B cell (primary cell): ENCODE measurements around the gene MAP10. TPM values are rescaled to one million over a fixed set of nuclear protein-coding genes. Genes with fewer than 3 reads are reported as not detected.
"Not testable (repeated sequence)": the region's sequence is repeated elsewhere in the genome, so short reads cannot be mapped to it uniquely, and the experiment has no call there.

Experiments
- ATAC-seq: fragments of 200-7000 bp; cut with Tn5 transposase; one replicate; pipeline ENCODE4 v1.10.0; 2021; ENCODE audit warnings: low read depth, mild to moderate bottlenecking, moderate number of reproducible peaks, moderate library complexity
- CTCF ChIA-PET: fragments of 350-600 bp; sonication (Branson Sonifier 250); formaldehyde crosslinking; loops from one replicate; lab custom pipeline; 2021; ENCODE audit warnings: antibody characterized with exemption, inconsistent platforms; lab: Charles Lee
- POLR2A ChIA-PET: fragments of 350-600 bp; sonication (Branson Sonifier 250); formaldehyde crosslinking; loops from one replicate; lab custom pipeline; 2021; ENCODE audit warnings: antibody characterized with exemption; lab: Charles Lee
- DNase-seq: peaks from one replicate; pipeline ENCODE4 v3.0.0; 2013
- H2AFZ ChIP-seq: 2 replicates; pipeline ENCODE4 v1.6.1; 2012; ENCODE audit warnings: mild to moderate bottlenecking, low read depth, low read length; ENCODE audit not compliant: insufficient read depth, poor library complexity, severe bottlenecking
- H3K27ac ChIP-seq, 2 donors: 1 replicate in 1 of 2; 2 replicates in 1 of 2; pipeline ENCODE4 v1.5.1; 2012 to 2013; ENCODE audit warnings: low read length in 2 of 2, mild to moderate bottlenecking in 2 of 2, moderate library complexity in 1 of 2
- H3K27me3 ChIP-seq, 4 experiments: fragments of 200-600 bp in 1 of 4; sonication (generic) in 1 of 4; replicated peaks in 1 of 4; 1 replicate in 2 of 4; 2 replicates in 2 of 4; pipeline versions ENCODE4 v1.6.1 to v1.7.0; 2013 to 2016; ENCODE audit warnings: low read length in 3 of 4, mild to moderate bottlenecking in 2 of 4, mixed read lengths in 1 of 4, moderate library complexity in 1 of 4; ENCODE audit not compliant: insufficient read depth in 4 of 4, control insufficient read depth in 3 of 4; ENCODE audit errors: control extremely low read depth in 1 of 4
- H3K36me3 ChIP-seq, 2 experiments: replicated peaks in 1 of 2; 1 replicate in 1 of 2; 2 replicates in 1 of 2; pipeline versions ENCODE4 v1.6.1 to v1.7.1; 2013; ENCODE audit warnings: low read length in 1 of 2; ENCODE audit not compliant: insufficient read depth in 2 of 2, control insufficient read depth in 1 of 2; ENCODE audit errors: control extremely low read depth in 1 of 2, extremely low read depth in 1 of 2
- H3K4me1 ChIP-seq, 2 donors: fragments of 200-600 bp in 1 of 2; sonication (generic) in 1 of 2; 1 replicate in 1 of 2; 2 replicates in 1 of 2; pipeline versions ENCODE4 v1.5.1 to v1.6.1; 2013 to 2017; ENCODE audit warnings: low read length in 2 of 2; ENCODE audit not compliant: control insufficient read depth in 2 of 2, insufficient read depth in 2 of 2
- H3K4me2 ChIP-seq: replicated peaks from 2 replicates; pipeline ENCODE3; 2012; ENCODE audit warnings: mild to moderate bottlenecking, low read depth, low read length; ENCODE audit not compliant: poor library complexity, severe bottlenecking
- H3K4me3 ChIP-seq, 5 experiments: fragments of 200-600 bp in 1 of 5; sonication (generic) in 1 of 5; 1 replicate in 3 of 5; 2 replicates in 2 of 5; pipeline versions ENCODE4 v1.5.1 to v1.7.0; 2011 to 2016; ENCODE audit warnings: low read length in 4 of 5, mild to moderate bottlenecking in 4 of 5, low read depth in 2 of 5, control low read depth in 1 of 5, moderate library complexity in 1 of 5; ENCODE audit not compliant: insufficient read depth in 1 of 5; ENCODE audit errors: control extremely low read depth in 1 of 5, extremely low read depth in 1 of 5
- H3K79me2 ChIP-seq: fragments of 200-600 bp; sonication (generic); one replicate; pipeline ENCODE4 v1.6.0; 2016; ENCODE audit warnings: low read length; ENCODE audit not compliant: control insufficient read depth, insufficient read depth
- H3K9ac ChIP-seq: fragments of 200-600 bp; sonication (generic); 2 replicates; pipeline ENCODE4 v1.6.1; 2017; ENCODE audit warnings: mild to moderate bottlenecking, low read length, moderate library complexity
- H3K9me3 ChIP-seq, 3 donors: one replicate each; pipeline versions ENCODE4 v1.6.1 to v1.7.1; 2013; ENCODE audit warnings: low read length in 2 of 3; ENCODE audit not compliant: control insufficient read depth in 2 of 3, insufficient read depth in 1 of 3; ENCODE audit errors: control extremely low read depth in 1 of 3
- H4K20me1 ChIP-seq: 2 replicates; pipeline ENCODE4 v1.6.0; 2012; ENCODE audit warnings: mild to moderate bottlenecking, low read length; ENCODE audit not compliant: insufficient read depth, control insufficient read depth, poor library complexity, severe bottlenecking
- H3K27ac Mint-ChIP-seq: one replicate; pipeline ENCODE4 v1.8.0; 2021; ENCODE audit warnings: mixed read lengths
- H3K27me3 Mint-ChIP-seq: one replicate; pipeline ENCODE4 v1.8.0; 2021; ENCODE audit warnings: mixed read lengths
- H3K4me1 Mint-ChIP-seq: one replicate; pipeline ENCODE4 v1.8.0; 2021; ENCODE audit warnings: mixed read lengths
- H3K4me3 Mint-ChIP-seq: one replicate; pipeline ENCODE4 v1.8.0; 2021; ENCODE audit warnings: mixed read lengths
- H3K9me3 Mint-ChIP-seq: one replicate; pipeline ENCODE4 v1.8.0; 2022; ENCODE audit warnings: mixed read lengths; ENCODE audit not compliant: insufficient read depth
- EZH2 ChIP-seq: IDR thresholded peaks from 2 replicates; pipeline ENCODE4 v1.6.1; 2012; ENCODE audit warnings: borderline replicate concordance, low read depth, mild to moderate bottlenecking, moderate library complexity, low read length; ENCODE audit not compliant: insufficient read depth, poor library complexity, severe bottlenecking
- WGBS: methylation state at CpG from one replicate; pipeline ENCODE4 v1.1.5; 2013; ENCODE audit warnings: missing lambda C conversion rate; ENCODE audit not compliant: insufficient coverage; 5-methylcytosine and 5-hydroxymethylcytosine counted together
- intact Hi-C: fragments of 100-400 bp; cut with micrococcal nuclease; formaldehyde crosslinking; loops from one replicate; pipeline ENCODE4 v1.10.0; 2022
- polyA plus RNA-seq: library from polyadenylated mRNA; depleted of rRNA; stranded (reverse); fragments of >200 nt; gene quantifications from 2 replicates; pipeline ENCODE4 v1.2.3, GENCODE V29; 2012
- total RNA-seq, 2 donors: library from RNA; stranded (reverse); fragments of 120-200 nt in 1 of 2; gene quantifications; 1 replicate in 1 of 2; 2 replicates in 1 of 2; pipeline versions ENCODE4 v1.2.3 to v1.2.4, GENCODE V29; 2013 to 2022
- TF ChIP-seq, protein P1 (sequence below): fragments of 200-600 bp; IDR thresholded peaks from one replicate; pipeline ENCODE4 v1.8.0; 2022; ENCODE audit warnings: antibody characterized with exemption, mild to moderate bottlenecking

Gene MAP10
- total and polyA plus RNA-seq, 2 donors (not counting 1 experiment from before 2014, with no cell fraction given): 0.60 to 1.9 TPM

DNA sequence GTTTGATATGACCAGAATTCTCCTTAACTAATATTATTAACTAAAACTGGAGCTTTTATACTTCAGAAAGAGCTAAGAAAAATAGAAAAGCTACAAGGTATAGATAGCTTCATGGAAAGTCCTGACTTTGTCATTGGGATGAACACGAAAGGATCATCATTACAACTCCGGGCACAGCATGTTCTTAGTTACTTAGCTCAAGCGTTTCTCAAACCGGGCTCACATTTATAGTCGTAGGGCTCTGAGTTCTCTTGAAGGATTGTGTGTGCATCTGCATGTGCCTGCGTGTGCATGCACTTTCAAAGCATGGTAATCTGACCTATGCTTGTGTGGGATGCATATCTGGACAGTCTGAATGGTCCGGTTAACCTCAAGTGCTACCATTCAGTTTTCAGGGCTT lies 20.4 kb upstream of the MAP10 start:
- Mint-ChIP-seq H3K4me3 (no peak overlapping the region), H3K27ac (no peak overlapping the region), H3K4me1 (no peaks in the 10 kb centered on the region), H3K27me3 (peaks cover 10% of the 10 kb centered on the region), H3K9me3 (no peaks in the 10 kb centered on the region)
- ChIA-PET POLR2A (no interaction called here), CTCF (no interaction called here)
- Histone ChIP-seq H3K79me2 (no peaks in the 10 kb centered on the region), H3K27me3 (peaks cover 0 to 3% (median 0%) of the 10 kb centered on the region in 4 experiments), H4K20me1 (no peaks in the 10 kb centered on the region), H3K4me2 (no peak overlapping the region), H3K4me1 (no peaks in the 10 kb centered on the region), H3K9ac (no peak overlapping the region), H3K27ac (no peak overlapping the region), H3K4me3 (no peak overlapping the region), H3K9me3 (peaks cover 0 to 4% (median 0%) of the 10 kb centered on the region in 3 donors), H3K36me3 (no peaks in the 10 kb centered on the region), H2AFZ (no peak overlapping the region)
- TF ChIP-seq EZH2: no peak
- TF ChIP-seq, protein P1, sequence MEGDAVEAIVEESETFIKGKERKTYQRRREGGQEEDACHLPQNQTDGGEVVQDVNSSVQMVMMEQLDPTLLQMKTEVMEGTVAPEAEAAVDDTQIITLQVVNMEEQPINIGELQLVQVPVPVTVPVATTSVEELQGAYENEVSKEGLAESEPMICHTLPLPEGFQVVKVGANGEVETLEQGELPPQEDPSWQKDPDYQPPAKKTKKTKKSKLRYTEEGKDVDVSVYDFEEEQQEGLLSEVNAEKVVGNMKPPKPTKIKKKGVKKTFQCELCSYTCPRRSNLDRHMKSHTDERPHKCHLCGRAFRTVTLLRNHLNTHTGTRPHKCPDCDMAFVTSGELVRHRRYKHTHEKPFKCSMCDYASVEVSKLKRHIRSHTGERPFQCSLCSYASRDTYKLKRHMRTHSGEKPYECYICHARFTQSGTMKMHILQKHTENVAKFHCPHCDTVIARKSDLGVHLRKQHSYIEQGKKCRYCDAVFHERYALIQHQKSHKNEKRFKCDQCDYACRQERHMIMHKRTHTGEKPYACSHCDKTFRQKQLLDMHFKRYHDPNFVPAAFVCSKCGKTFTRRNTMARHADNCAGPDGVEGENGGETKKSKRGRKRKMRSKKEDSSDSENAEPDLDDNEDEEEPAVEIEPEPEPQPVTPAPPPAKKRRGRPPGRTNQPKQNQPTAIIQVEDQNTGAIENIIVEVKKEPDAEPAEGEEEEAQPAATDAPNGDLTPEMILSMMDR: no peak
- intact Hi-C loops: no loop called here
- DNase-seq: no peak
- no peak for ATAC-seq
- WGBS: 99% methylated on average over 7 of the region's 7 CpGs

- H3K27ac Mint-ChIP-seq, H4K20me1 ChIP-seq, CTCF ChIA-PET, H3K9me3 ChIP-seq, ATAC-seq, POLR2A ChIA-PET, H3K36me3 ChIP-seq, DNase-seq, H3K27ac ChIP-seq, intact Hi-C loops, H3K9ac ChIP-seq, H3K27me3 ChIP-seq, H3K79me2 ChIP-seq, H3K4me3 Mint-ChIP-seq, H2AFZ ChIP-seq, H3K4me1 Mint-ChIP-seq, H3K4me2 ChIP-seq, H3K4me1 ChIP-seq, H3K9me3 Mint-ChIP-seq, H3K4me3 ChIP-seq: not testable (repeated sequence)
- no CpG with 5 or more reads among the region's 1 CpG for WGBS
- peaks cover 10% of the 10 kb centered on the region for H3K27me3 Mint-ChIP-seq
Measured at GRCh38 chr1:232785630-232786029, 19.6 kb upstream of the MAP10 start.
